Heart left ventricle (tissue), 16 donors: ENCODE results near the gene ZNF516. TPM values are rescaled to one million over a fixed set of nuclear protein-coding genes. Genes with fewer than 3 reads are reported as not detected.

Experiments
- ATAC-seq, 4 donors: fragments of 200-7000 bp; cut with Tn5 transposase; one replicate each; pipeline ENCODE4 v1.9.1; 2020 to 2022; ENCODE audit warnings: moderate library complexity in 4 of 4, mild to moderate bottlenecking in 3 of 4, moderate number of reproducible peaks in 1 of 4
- DNase-seq, 5 donors: peaks; one replicate each; pipeline ENCODE4 v3.0.0-alpha.2; 2020
- H3K27ac ChIP-seq, 12 donors: fragments of 200-600 bp; sonication (generic) in 4 of 12; one replicate each; pipeline versions ENCODE4 v1.5.0 to v1.8.0; 2016 to 2022; ENCODE audit warnings: mild to moderate bottlenecking in 2 of 12
- H3K27me3 ChIP-seq, 9 donors: fragments of 200-600 bp; sonication (generic) in 2 of 9; one replicate each; pipeline versions ENCODE4 v1.5.1 to v1.8.0; 2016 to 2022; ENCODE audit warnings: mild to moderate bottlenecking in 3 of 9
- H3K36me3 ChIP-seq, 9 donors: fragments of 200-600 bp; sonication (generic) in 2 of 9; one replicate each; pipeline versions ENCODE4 v1.5.0 to v1.8.0; 2018 to 2022; ENCODE audit warnings: mild to moderate bottlenecking in 2 of 9
- H3K4me1 ChIP-seq, 12 donors: fragments of 200-600 bp; sonication (generic) in 4 of 12; one replicate each; pipeline versions ENCODE4 v1.5.0 to v1.8.0; 2016 to 2022; ENCODE audit warnings: mild to moderate bottlenecking in 3 of 12
- H3K4me3 ChIP-seq, 12 donors: fragments of 200-600 bp; sonication (generic) in 4 of 12; one replicate each; pipeline versions ENCODE4 v1.5.0 to v1.8.0; 2017 to 2022; ENCODE audit warnings: mild to moderate bottlenecking in 9 of 12, moderate library complexity in 4 of 12
- H3K9me3 ChIP-seq, 12 donors: fragments of 200-600 bp; sonication (generic) in 4 of 12; one replicate each; pipeline versions ENCODE4 v1.5.0 to v1.8.0; 2016 to 2022; ENCODE audit warnings: mild to moderate bottlenecking in 1 of 12
- CTCF ChIP-seq, 12 donors: fragments of 200-600 bp; sonication (generic) in 4 of 12; IDR thresholded peaks; one replicate each; pipeline versions ENCODE4 v1.5.0 to v1.8.0; 2018 to 2022; ENCODE audit warnings: antibody characterized with exemption in 12 of 12, mild to moderate bottlenecking in 5 of 12
- POLR2A ChIP-seq, 2 donors: fragments of 450-650 bp; IDR thresholded peaks; one replicate each; pipeline ENCODE4 v1.6.1; 2017; ENCODE audit warnings: antibody characterized with exemption in 2 of 2, mild to moderate bottlenecking in 2 of 2, moderate library complexity in 2 of 2
- WGBS, 4 donors: extraction: QIAGEN DNeasy Blood & Tissue Kit in 2 of 4; methylation state at CpG; one replicate each; pipeline versions ENCODE4 v1.1.5 to v1.1.7; 2013 to 2018; 5-methylcytosine and 5-hydroxymethylcytosine counted together
- intact Hi-C, 10 donors: fragments of 100-400 bp; cut with DNase I; formaldehyde crosslinking; loops; one replicate each; pipeline versions ENCODE4 v1.11.1 to v1.14.2; 2022
- polyA plus RNA-seq, 2 donors: library from polyadenylated mRNA; stranded (reverse); fragments of 200-250 nt; gene quantifications; one replicate each; pipeline ENCODE4 v1.2.3, GENCODE V29; 2013
- total RNA-seq, 9 donors: library from RNA; depleted of rRNA in 2 of 9; stranded (reverse); fragments of >200 nt in 2 of 9; fragmentation: NEBNext Ultra II Directional in 3 of 9; extraction: Animal tissue kit (Norgen Biotek cat#: 25700) in 3 of 9; gene quantifications; one replicate each; pipeline versions ENCODE4 v1.1.0 to v1.2.4, GENCODE V29; 2016 to 2023
- donor health status: ischemic (EF 13 %, LVEDD 7.1; RV severe dilation, severe dysfunction).
- donor health status: healthy with polysubstance abuse.
- donor health status: DM: no; HTN: yes; CAD: no.
- donor health status: DM: no; HTN: no; CAD: no.
- donor health status: ischemic (EF 25% LVEDD 6.9; RV normal size, moderate dysfunction).
- donor health status: ischemic (EF 25% LVEDD 5.7; RV mildly dilated, moderate dysfunction).
- donor health status: healthy.
- donor health status: DM: yes; HTN: yes; CAD: no.
- donor health status: ischemic (EF 35%, LVEDD 5.7; RV mildly dilated, moderate dysfunction).
- donor health status: nonischemic (EF 11% LVEDD 7.7; RV severe dilation, severe dysfunction).
- donor health status: DM: yes; HTN: yes; CAD: no.
- donor health status: PGD.
- donor health status: ischemic (EF 29% LVEDD 5.4; RV normal size, mild dysfunction).
- donor health status: nonischemic (EF 23%, LVEDD 6.1; RV moderate dilation, normal function).

Gene ZNF516
- total and polyA plus RNA-seq, 11 donors = 4.8 to 24.8 (median 14.6) TPM

- Histone ChIP-seq H3K4me3 (no peak overlapping the region), H3K27ac (no peak overlapping the region), H3K9me3 (peaks cover 0 to 45% (median 16%) of the 10 kb centered on the region in 12 donors), H3K4me1 (no peaks in the 10 kb centered on the region), H3K27me3 (peaks cover 0 to 4% (median 0%) of the 10 kb centered on the region in 9 donors), H3K36me3 (no peaks in the 10 kb centered on the region)
- peak in 1 of 4 donors; percentile 24 for ATAC-seq
- 57 to 70% (median 66%) methylated on average over 4 of the region's 4 CpGs for WGBS, 4 donors
- intact Hi-C loops = no loop called here
- TF ChIP-seq CTCF (IDR thresholded peaks at IDR 0.05) (no peak), POLR2A (IDR thresholded peaks at IDR 0.05) (no peak)
- DNase-seq = no peak
Observed at GRCh38 chr18:76328140-76328539, 166.9 kb downstream of the ZNF516 start.

- ATAC-seq = no peak
- no peaks in the 10 kb centered on the region for H3K36me3 ChIP-seq
- H3K4me3 ChIP-seq = no peak overlapping the region
- DNase-seq = no peak
- intact Hi-C loops = no loop called here
- no peak for TF ChIP-seq POLR2A (IDR thresholded peaks at IDR 0.05)
- no peaks in the 10 kb centered on the region for H3K4me1 ChIP-seq
- peaks cover 0 to 7% (median under 1%) of the 10 kb centered on the region in 12 donors for H3K9me3 ChIP-seq
- WGBS, 4 donors = 90 to 97% (median 93%) methylated on average over 7 of the region's 7 CpGs
- no peak overlapping the region for H3K27ac ChIP-seq
- H3K27me3 ChIP-seq = peaks cover 0 to 7% (median 0%) of the 10 kb centered on the region in 9 donors
Observed at GRCh38 chr18:76323891-76324290, 171.2 kb downstream of the ZNF516 start.

- intact Hi-C loops = no loop called here
- H3K4me3 ChIP-seq = no peak overlapping the region
- ATAC-seq (no peak), DNase-seq (no peak)
- peaks cover 0 to 7% (median 0%) of the 10 kb centered on the region in 9 donors for H3K27me3 ChIP-seq
- no peak for TF ChIP-seq POLR2A (IDR thresholded peaks at IDR 0.05)
- TF ChIP-seq CTCF (IDR thresholded peaks at IDR 0.05) = no peak
- no peaks in the 10 kb centered on the region for H3K9me3 ChIP-seq
- no peaks in the 10 kb centered on the region for H3K36me3 ChIP-seq
- H3K27ac ChIP-seq = no peak overlapping the region
- WGBS, 4 donors = 85 to 87% (median 87%) methylated on average over 7 of the region's 7 CpGs
- no peaks in the 10 kb centered on the region for H3K4me1 ChIP-seq
Observed at GRCh38 chr18:76322686-76323085, 172.4 kb downstream of the ZNF516 start.

DNA sequence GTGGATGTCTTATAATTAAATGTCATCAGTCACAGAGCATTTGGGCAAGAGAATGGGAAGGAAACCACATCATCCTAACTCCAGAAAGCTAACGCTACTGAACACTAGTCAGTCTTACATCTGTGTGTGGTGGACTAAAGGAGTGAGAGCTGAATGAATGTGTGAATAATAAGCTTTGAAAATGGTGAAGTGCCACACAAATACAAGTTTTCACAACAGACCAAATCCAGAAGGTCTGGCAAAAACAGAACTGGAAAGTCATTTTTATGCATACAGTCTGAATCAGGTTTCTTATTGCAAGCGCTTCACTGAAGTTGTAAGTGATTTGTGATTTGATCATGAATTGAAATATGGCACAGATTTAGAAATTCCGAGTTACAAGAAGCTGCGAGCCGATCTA, 175.7 kb downstream of the ZNF516 start:
- Histone ChIP-seq H3K9me3 (no peaks in the 10 kb centered on the region), H3K27ac (no peak overlapping the region), H3K27me3 (peaks cover 0 to 5% (median 0%) of the 10 kb centered on the region in 9 donors), H3K36me3 (no peaks in the 10 kb centered on the region), H3K4me3 (no peak overlapping the region), H3K4me1 (no peaks in the 10 kb centered on the region)
- WGBS, 4 donors = 84 to 88% (median 85%) methylated on average over 5 of the region's 5 CpGs
- TF ChIP-seq POLR2A (IDR thresholded peaks at IDR 0.05) (no peak), CTCF (IDR thresholded peaks at IDR 0.05) (no peak)
- intact Hi-C loops = no loop called here
- DNase-seq = no peak
- ATAC-seq = no peak

- ATAC-seq (no peak), DNase-seq (no peak)
- 74 to 82% (median 78%) methylated on average over 5 of the region's 5 CpGs for WGBS, 4 donors
- Histone ChIP-seq H3K36me3 (no peaks in the 10 kb centered on the region), H3K9me3 (no peaks in the 10 kb centered on the region), H3K27me3 (peaks cover 0 to 5% (median 0%) of the 10 kb centered on the region in 9 donors), H3K27ac (no peak overlapping the region), H3K4me1 (no peaks in the 10 kb centered on the region), H3K4me3 (no peak overlapping the region)
- TF ChIP-seq CTCF (IDR thresholded peaks at IDR 0.05) = no peak
- no peak for TF ChIP-seq POLR2A (IDR thresholded peaks at IDR 0.05)
- intact Hi-C loops = no loop called here
Observed at GRCh38 chr18:76318607-76319006, 176.4 kb downstream of the ZNF516 start.
